PC-3 (cell line): ENCODE measurements around the gene PLXNC1. TPM values are rescaled to one million over a fixed set of nuclear protein-coding genes. Genes with fewer than 3 reads are reported as not detected.

Source experiments
- ATAC-seq: fragments of 200-7000 bp; cut with Tn5 transposase; 2 replicates; pipeline ENCODE4 v1.9.1; 2020; ENCODE audit warnings: mild to moderate bottlenecking, moderate library complexity
- BruUV-seq: library from RNA; stranded (reverse); fragments of 400-500 nt; replicated peaks from 2 replicates; lab custom pipeline; 2021; lab: Mats Ljungman, UMichigan
- CTCF ChIA-PET: fragments of 300-600 bp; sonication (Branson Sonifier 250); formaldehyde crosslinking; loops from one replicate; lab custom pipeline; 2022; ENCODE audit warnings: antibody characterized with exemption; lab: Charles Lee
- POLR2A ChIA-PET: fragments of 300-600 bp; sonication (Branson Sonifier 250); formaldehyde crosslinking; loops from one replicate; lab custom pipeline; 2022; ENCODE audit warnings: antibody characterized with exemption; ENCODE audit not compliant: unreplicated experiment; lab: Charles Lee
- DNase-seq: peaks from one replicate; pipeline ENCODE4 v3.0.0-alpha.2; 2015
- H2AFZ ChIP-seq: fragments of 300-600 bp; sonication (generic); 2 replicates; pipeline ENCODE4 v1.6.0; 2016; ENCODE audit warnings: antibody characterized with exemption, low read length
- H3F3A ChIP-seq: fragments of 300-600 bp; sonication (generic); one replicate; pipeline ENCODE4 v1.6.0; 2017; ENCODE audit warnings: antibody characterized with exemption, low read length, control low read depth, mild to moderate bottlenecking; ENCODE audit not compliant: unreplicated experiment
- H3K27ac ChIP-seq: fragments of 300-600 bp; sonication (generic); 2 replicates; pipeline ENCODE4 v1.5.1; 2016; ENCODE audit warnings: mild to moderate bottlenecking, low read length
- H3K27me3 ChIP-seq: fragments of 300-600 bp; sonication (generic); 2 replicates; pipeline ENCODE4 v1.6.1; 2016; ENCODE audit warnings: low read length, mixed read lengths
- H3K36me3 ChIP-seq: fragments of 300-600 bp; sonication (generic); 2 replicates; pipeline ENCODE4 v1.6.1; 2016; ENCODE audit warnings: low read depth, mixed run types, low read length, mixed read lengths
- H3K4me1 ChIP-seq: fragments of 300-600 bp; sonication (generic); 2 replicates; pipeline ENCODE4 v1.5.1; 2016; ENCODE audit warnings: low read length; ENCODE audit not compliant: insufficient read depth
- H3K4me2 ChIP-seq: fragments of 300-600 bp; sonication (generic); 2 replicates; pipeline ENCODE4 v1.6.0; 2016; ENCODE audit warnings: low read length
- H3K4me3 ChIP-seq: fragments of 300-600 bp; sonication (generic); 2 replicates; pipeline ENCODE4 v1.5.1; 2016; ENCODE audit warnings: mild to moderate bottlenecking, low read length, mixed read lengths
- H3K79me2 ChIP-seq: fragments of 300-600 bp; sonication (generic); 2 replicates; pipeline ENCODE4 v1.6.1; 2017; ENCODE audit warnings: low read length, mixed read lengths
- H3K9ac ChIP-seq: fragments of 300-600 bp; sonication (generic); 2 replicates; pipeline ENCODE4 v1.6.0; 2016; ENCODE audit warnings: mild to moderate bottlenecking, low read length
- H3K9me2 ChIP-seq: fragments of 300-600 bp; sonication (generic); replicated peaks from 2 replicates; pipeline ENCODE4 v1.6.1; 2016; ENCODE audit warnings: mixed run types, low read length, mixed read lengths
- H3K9me3 ChIP-seq: fragments of 300-600 bp; sonication (generic); 2 replicates; pipeline ENCODE4 v1.6.1; 2016; ENCODE audit warnings: low read length, mixed read lengths
- H4K20me1 ChIP-seq: fragments of 300-600 bp; sonication (generic); 2 replicates; pipeline ENCODE4 v1.6.1; 2016; ENCODE audit warnings: low read length, mixed read lengths
- CTCF ChIP-seq: fragments of 300-600 bp; sonication (generic); conservative IDR thresholded peaks from 2 replicates; pipeline ENCODE4 v1.5.1; 2017; ENCODE audit warnings: antibody characterized with exemption, low read depth, mild to moderate bottlenecking, low read length
- EZH2 ChIP-seq: fragments of 300-600 bp; sonication (generic); IDR thresholded peaks from one replicate; pipeline ENCODE4 v1.6.1; 2017; ENCODE audit warnings: antibody characterized with exemption, mild to moderate bottlenecking, low read length; ENCODE audit not compliant: unreplicated experiment
- EZH2phosphoT487 ChIP-seq: fragments of 300-600 bp; sonication (generic); IDR thresholded peaks from 2 replicates; pipeline ENCODE4 v1.6.1; 2018; ENCODE audit warnings: mild to moderate bottlenecking, antibody characterized with exemption, low read length, borderline replicate concordance
- intact Hi-C: fragments of 100-400 bp; cut with micrococcal nuclease; formaldehyde crosslinking; loops from 2 replicates; pipeline ENCODE4 v1.9.0; 2023
- total RNA-seq: library from RNA; depleted of rRNA; stranded (reverse); fragments of >200 nt; gene quantifications from 2 replicates; pipeline ENCODE4 v1.2.3, GENCODE V29; 2014

Gene PLXNC1
- total RNA-seq, 1 experiment from 2014 or later: 0.15 TPM

DNA sequence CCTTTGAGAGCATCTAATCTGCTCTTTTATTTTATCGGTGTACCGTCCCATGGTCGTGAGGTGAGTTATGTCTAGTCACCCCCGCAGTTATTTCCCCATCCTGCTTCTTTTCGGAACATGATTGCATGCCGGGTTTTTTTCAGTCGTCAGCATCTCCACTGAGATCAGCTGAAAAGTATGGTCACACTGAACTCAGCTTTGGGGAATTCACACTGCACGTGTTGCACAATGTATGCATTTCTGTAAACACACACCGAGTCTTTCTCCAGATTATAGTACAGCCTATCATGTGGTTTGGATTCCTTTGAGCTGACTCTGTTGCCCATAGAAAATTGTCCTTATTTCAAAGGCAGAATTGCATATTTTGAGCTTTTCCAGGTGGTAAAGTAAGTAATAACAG is 24.6 kb downstream of the PLXNC1 start:
- Histone ChIP-seq H4K20me1 (no peaks in the 10 kb centered on the region), H3K9me3 (no peaks in the 10 kb centered on the region), H3K9ac (no peak overlapping the region), H3K4me1 (peaks cover 25% of the 10 kb centered on the region), H3K4me3 (no peak overlapping the region), H3F3A (no peaks in the 10 kb centered on the region), H2AFZ (no peak overlapping the region), H3K79me2 (no peaks in the 10 kb centered on the region), H3K9me2 (no peaks in the 10 kb centered on the region), H3K36me3 (no peaks in the 10 kb centered on the region), H3K27ac (no peak overlapping the region), H3K27me3 (peaks cover 19% of the 10 kb centered on the region), H3K4me2 (no peak overlapping the region)
- BruUV-seq: no TSS peak
- POLR2A ChIA-PET: no interaction called here
- DNase-seq: peak; percentile 60
- no peak for TF ChIP-seq CTCF
- no peak for TF ChIP-seq EZH2
- no peak for TF ChIP-seq EZH2phosphoT487
- intact Hi-C loops: no loop called here
- CTCF ChIA-PET: interaction anchor here (0.6 kb wide), 1 partner anchor 787 kb away, joined by 3 read pairs; no protein-coding TSS in a partner anchor
- ATAC-seq: no peak

GRCh38 chr12:94173660-94174265 is 25.4 kb downstream of the PLXNC1 start:
- ChIA-PET CTCF (no interaction called here), POLR2A (no interaction called here)
- Histone ChIP-seq H3K79me2 (no peaks in the 10 kb centered on the region), H2AFZ (no peak overlapping the region), H3K36me3 (no peaks in the 10 kb centered on the region), H3K4me3 (no peak overlapping the region), H3K9me3 (no peaks in the 10 kb centered on the region), H3K9ac (no peak overlapping the region), H3K4me2 (no peak overlapping the region), H3K4me1 (peaks cover 25% of the 10 kb centered on the region), H3F3A (no peaks in the 10 kb centered on the region), H3K27me3 (peaks cover 11% of the 10 kb centered on the region), H3K27ac (no peak overlapping the region), H4K20me1 (no peaks in the 10 kb centered on the region), H3K9me2 (no peaks in the 10 kb centered on the region)
- no peak for DNase-seq
- BruUV-seq: no TSS peak
- intact Hi-C loops: no loop called here
- TF ChIP-seq EZH2 (no peak), EZH2phosphoT487 (no peak), CTCF (no peak)
- ATAC-seq: no peak

- Histone ChIP-seq H3K9ac (no peak overlapping the region), H4K20me1 (no peaks in the 10 kb centered on the region), H3K9me2 (no peaks in the 10 kb centered on the region), H3K9me3 (no peaks in the 10 kb centered on the region), H3K4me3 (no peak overlapping the region), H3K27me3 (peaks cover 3% of the 10 kb centered on the region; the same call in 1 of the 2 replicates), H3F3A (no peaks in the 10 kb centered on the region), H3K4me2 (no peak overlapping the region), H3K27ac (no peak overlapping the region), H3K79me2 (no peaks in the 10 kb centered on the region), H3K4me1 (peaks cover 25% of the 10 kb centered on the region), H3K36me3 (no peaks in the 10 kb centered on the region), H2AFZ (no peak overlapping the region)
- ChIA-PET POLR2A (no interaction called here), CTCF (no interaction called here)
- DNase-seq (no peak), ATAC-seq (no peak)
- BruUV-seq: no TSS peak
- TF ChIP-seq CTCF: no peak
- TF ChIP-seq EZH2: no peak
- intact Hi-C loops: no loop called here
Observed at GRCh38 chr12:94174576-94174975, 26.2 kb downstream of the PLXNC1 start.
